HCT116 (cell line): ENCODE data around the gene ATP6V0D1. TPM values are rescaled to one million over a fixed set of nuclear protein-coding genes. Genes with fewer than 3 reads are reported as not detected.

Source experiments
- ATAC-seq: fragments of 200-7000 bp; cut with Tn5 transposase; 2 replicates; pipeline ENCODE4 v1.9.1; 2020; ENCODE audit warnings: mild to moderate bottlenecking, moderate library complexity
- BruUV-seq: library from RNA; stranded (reverse); fragments of 400-500 nt; replicated peaks from 2 replicates; lab custom pipeline; 2021; lab: Mats Ljungman, UMichigan
- CTCF ChIA-PET: fragments of 300-600 bp; sonication (Branson Sonifier 250); formaldehyde crosslinking; loops from one replicate; lab custom pipeline; 2021; ENCODE audit warnings: antibody characterized with exemption; lab: Charles Lee
- POLR2A ChIA-PET: fragments of 300-600, 350-600 bp; sonication (Branson Sonifier 250); formaldehyde crosslinking; loops from one replicate; lab custom pipeline; 2021; ENCODE audit warnings: antibody characterized with exemption; lab: Charles Lee
- RAD21 ChIA-PET, 2 experiments: fragments of 300-600 bp; sonication (Branson Sonifier 250); formaldehyde crosslinking; loops; one replicate each; lab custom pipeline; 2023; ENCODE audit warnings: low total read pairs in 2 of 2; ENCODE audit not compliant: uncharacterized antibody in 2 of 2, unreplicated experiment in 2 of 2, low non-redundant PET in 1 of 2; lab: Charles Lee
- DNase-seq: peaks from one replicate; pipeline ENCODE4 v3.0.0-alpha.2; 2010; ENCODE audit warnings: low read depth, low spot score
- H2AFZ ChIP-seq: fragments of 200-600 bp; shearing (Covaris generic), sonication (generic); 2 replicates; pipeline ENCODE4 v1.6.1; 2017; ENCODE audit warnings: low read depth, mixed run types, mixed read lengths, antibody characterized with exemption, low read length; ENCODE audit not compliant: poor library complexity, severe bottlenecking
- H3K27ac ChIP-seq: 2 replicates; pipeline ENCODE4 v1.5.1; 2012; ENCODE audit warnings: low read depth, low read length
- H3K27me3 ChIP-seq: fragments of 200-600 bp; sonication (generic); 2 replicates; pipeline ENCODE4 v1.6.1; 2016; ENCODE audit warnings: mixed run types, low read length, mixed read lengths; ENCODE audit not compliant: insufficient read depth
- H3K36me3 ChIP-seq, 2 experiments: fragments of 200-500 bp in 1 of 2; fragments of 200-600 bp in 1 of 2; sonication (Bioruptor generic) in 1 of 2; sonication (generic) in 1 of 2; 2 replicates each; pipeline versions ENCODE4 v1.5.1 to v1.6.1; 2014 to 2016; ENCODE audit warnings: low read length in 2 of 2, inconsistent platforms in 1 of 2, mixed read lengths in 1 of 2, mixed run types in 1 of 2; ENCODE audit not compliant: insufficient read depth in 2 of 2, control insufficient read depth in 1 of 2
- H3K4me1 ChIP-seq, 2 experiments: fragments of 200-600 bp in 1 of 2; sonication (generic) in 1 of 2; 2 replicates each; pipeline versions ENCODE4 v1.5.1 to v1.6.1; 2012 to 2017; ENCODE audit warnings: low read length in 2 of 2, inconsistent platforms in 1 of 2, mild to moderate bottlenecking in 1 of 2, mixed read lengths in 1 of 2, mixed run types in 1 of 2, moderate library complexity in 1 of 2; ENCODE audit not compliant: insufficient read depth in 2 of 2, control insufficient read depth in 1 of 2
- H3K4me2 ChIP-seq: fragments of 200-600 bp; sonication (generic); 2 replicates; pipeline ENCODE4 v1.6.1; 2017; ENCODE audit warnings: mixed run types, low read length, mixed read lengths
- H3K4me3 ChIP-seq, 2 experiments: fragments of 200-600 bp in 1 of 2; sonication (generic) in 1 of 2; replicated peaks in 1 of 2; 2 replicates each; pipeline ENCODE4 v1.5.1; 2011 to 2016; ENCODE audit warnings: low read length in 2 of 2, control low read depth in 1 of 2, low read depth in 1 of 2, mild to moderate bottlenecking in 1 of 2, mixed read lengths in 1 of 2, mixed run types in 1 of 2
- H3K79me2 ChIP-seq: fragments of 200-600 bp; sonication (generic); 2 replicates; pipeline ENCODE4 v1.6.1; 2017; ENCODE audit warnings: mild to moderate bottlenecking, mixed run types, low read length, moderate library complexity, mixed read lengths; ENCODE audit not compliant: insufficient read depth
- H3K9ac ChIP-seq: fragments of 200-600 bp; sonication (generic); 2 replicates; pipeline ENCODE4 v1.6.1; 2016; ENCODE audit warnings: low read length, mixed read lengths
- H3K9me2 ChIP-seq: fragments of 200-600 bp; sonication (generic), shearing (Covaris generic); 2 replicates; pipeline ENCODE4 v1.6.1; 2017; ENCODE audit warnings: mixed run types, mild to moderate bottlenecking, moderate library complexity; ENCODE audit not compliant: insufficient read depth
- H3K9me3 ChIP-seq, 2 experiments: fragments of 200-500 bp in 1 of 2; fragments of 200-600 bp in 1 of 2; sonication (Bioruptor generic) in 1 of 2; sonication (generic) in 1 of 2; 2 replicates each; pipeline ENCODE4 v1.6.1; 2014 to 2017; ENCODE audit warnings: low read length in 2 of 2, mixed read lengths in 2 of 2, inconsistent platforms in 1 of 2, low read depth in 1 of 2, mild to moderate bottlenecking in 1 of 2, mixed run types in 1 of 2, moderate library complexity in 1 of 2; ENCODE audit not compliant: control insufficient read depth in 1 of 2, insufficient read depth in 1 of 2
- H4K20me1 ChIP-seq: fragments of 200-600 bp; sonication (generic), shearing (Covaris generic); 2 replicates; pipeline ENCODE4 v1.6.1; 2017; ENCODE audit warnings: mixed run types, mild to moderate bottlenecking, moderate library complexity; ENCODE audit not compliant: insufficient read depth
- ATF3 ChIP-seq: IDR thresholded peaks from 2 replicates; pipeline ENCODE4 v1.6.1; 2012
- CBX3 ChIP-seq: IDR thresholded peaks from 2 replicates; pipeline ENCODE4 v1.6.1; 2012; ENCODE audit warnings: low read depth
- CEBPB ChIP-seq: IDR thresholded peaks from 2 replicates; pipeline ENCODE4 v1.6.1; 2012; ENCODE audit warnings: low read depth
- CTCF ChIP-seq, 3 experiments: fragments of 200-600 bp in 1 of 3; sonication (generic) in 1 of 3; IDR thresholded peaks in 2 of 3; conservative IDR thresholded peaks in 1 of 3; 2 replicates each; pipeline ENCODE4 v1.5.1; 2012 to 2017; ENCODE audit warnings: low read depth in 2 of 3, low read length in 2 of 3, antibody characterized with exemption in 1 of 3, borderline replicate concordance in 1 of 3, control low read depth in 1 of 3, mild to moderate bottlenecking in 1 of 3, mixed read lengths in 1 of 3, mixed run types in 1 of 3, moderate library complexity in 1 of 3; ENCODE audit not compliant: insufficient read depth in 1 of 3
- EZH2phosphoT487 ChIP-seq: fragments of 200-600 bp; IDR thresholded peaks from 2 replicates; pipeline ENCODE4 v1.6.1; 2018; ENCODE audit warnings: antibody characterized with exemption, borderline replicate concordance
- FOSL1 ChIP-seq: IDR thresholded peaks from 2 replicates; pipeline ENCODE4 v1.6.1; 2012; ENCODE audit warnings: low read depth
- JUND ChIP-seq: IDR thresholded peaks from 2 replicates; pipeline ENCODE4 v1.6.1; 2012
- POLR2AphosphoS5 ChIP-seq: IDR thresholded peaks from 2 replicates; pipeline ENCODE4 v1.6.1; 2011; ENCODE audit warnings: mild to moderate bottlenecking, low read depth, low read length, moderate library complexity
- SIN3A ChIP-seq: IDR thresholded peaks from 2 replicates; pipeline ENCODE4 v1.6.1; 2012; ENCODE audit warnings: low read depth
- SRF ChIP-seq: IDR thresholded peaks from 2 replicates; pipeline ENCODE4 v1.6.1; 2012; ENCODE audit warnings: low read depth
- YY1 ChIP-seq: IDR thresholded peaks from 2 replicates; pipeline ENCODE4 v1.6.1; 2011; ENCODE audit warnings: low read length, low read depth, moderate library complexity, mild to moderate bottlenecking; ENCODE audit not compliant: insufficient replicate concordance; ENCODE audit errors: extremely low read depth
- ZBTB33 ChIP-seq: IDR thresholded peaks from 2 replicates; pipeline ENCODE4 v1.6.1; 2011; ENCODE audit warnings: mild to moderate bottlenecking, low read length, moderate library complexity; ENCODE audit not compliant: insufficient replicate concordance; ENCODE audit errors: extremely low read depth
- ZFX ChIP-seq: fragments of 450-650 bp; IDR thresholded peaks from 2 replicates; pipeline ENCODE4 v1.6.1; 2017
- intact Hi-C: fragments of 100-400 bp; cut with micrococcal nuclease; formaldehyde crosslinking; loops from 2 replicates; pipeline ENCODE4 v1.10.0; 2022
- total RNA-seq: library from RNA; stranded (reverse); gene quantifications from one replicate; pipeline ENCODE4 v1.2.1, GENCODE V29; 2021; ENCODE audit not compliant: unreplicated experiment
- TF ChIP-seq, protein P1 (sequence below): IDR thresholded peaks from 2 replicates; pipeline ENCODE4 v1.6.1; 2012

ATP6V0D1 gene
- total RNA-seq, 1 experiment from 2014 or later, result 36.6 TPM

DNA sequence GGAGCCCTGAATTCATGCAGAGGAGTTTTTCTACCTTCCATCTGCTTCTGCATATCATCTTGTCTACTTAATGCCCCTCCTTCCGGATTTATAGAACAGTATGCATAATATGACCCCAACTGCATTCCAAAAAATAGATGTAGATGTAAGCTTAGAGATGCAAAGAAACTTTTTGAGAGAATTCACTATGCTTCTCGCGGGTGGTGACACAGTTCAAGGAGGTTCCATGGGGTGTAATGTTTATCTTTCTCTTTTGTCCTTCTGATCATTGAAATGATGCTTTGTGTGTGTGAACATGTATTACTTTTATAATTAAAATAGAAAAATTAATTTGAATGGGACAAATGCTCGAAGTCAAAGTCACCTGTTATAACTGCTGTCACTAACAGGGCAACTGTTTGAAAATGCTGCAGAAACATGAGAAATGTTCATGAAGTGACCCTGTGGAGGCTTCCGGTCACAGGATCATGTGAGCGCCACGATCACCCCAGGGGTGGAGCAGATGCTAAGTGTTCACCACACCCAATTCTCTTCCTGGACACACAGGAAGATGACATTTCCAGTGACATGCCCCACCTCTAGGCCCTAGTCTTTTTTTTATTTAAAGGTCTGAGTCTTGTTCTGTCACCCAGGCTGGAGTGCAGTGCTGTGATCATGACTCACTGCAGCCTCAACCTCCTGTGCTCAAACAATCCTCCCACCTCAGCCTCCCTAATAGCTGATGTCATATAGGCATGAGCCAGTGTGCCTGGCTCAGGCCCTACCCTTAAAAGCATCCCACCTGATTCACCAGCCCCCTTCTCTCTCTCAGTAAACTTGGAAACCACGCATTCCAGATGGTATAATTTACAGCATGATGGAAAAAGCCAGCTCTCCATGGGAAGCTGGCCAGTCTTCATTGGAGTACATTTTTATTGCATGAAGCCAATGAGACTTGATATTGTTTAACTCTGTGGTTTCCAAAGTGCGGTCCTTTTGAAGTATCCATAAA is 23.4 kb upstream of the ATP6V0D1 start:
- no TSS peak for BruUV-seq
- Histone ChIP-seq H3K9me2 (no peaks in the 10 kb centered on the region), H3K27ac (no peak overlapping the region), H3K4me3 (no peak overlapping the region), H3K27me3 (no peaks in the 10 kb centered on the region), H3K4me2 (peak overlapping the region; percentile 28; the same call in 1 of the 2 replicates), H2AFZ (no peak overlapping the region), H3K9me3 (no peaks in the 10 kb centered on the region), H3K36me3 (no peaks in the 10 kb centered on the region)
- ChIA-PET CTCF (interaction anchor here (1.3 to 1.4 kb wide), 2 partner anchors 10 to 17 kb away, joined by 4 to 5 read pairs; no protein-coding TSS in a partner anchor), RAD21 (no interaction called here)
- DNase-seq, result no peak
- TF ChIP-seq POLR2AphosphoS5 (no peak), FOSL1 (peak; percentile 15; the same call in 1 of the 2 replicates), JUND (no peak), CBX3 (peak; percentile 16; the same call in 1 of the 2 replicates)
- TF ChIP-seq, all 23 proteins: peak for 2
- intact Hi-C loops, result no loop called here
- Histone ChIP-seq H3K4me1 (peaks cover 5 to 18% of the 10 kb centered on the region in 2 experiments; a peak in 3 of 4 replicates), H3K79me2 (no peaks in the 10 kb centered on the region), H3K9ac (no peak overlapping the region), H4K20me1 (no peaks in the 10 kb centered on the region)
- POLR2A ChIA-PET, result no interaction called here
- peak; percentile 61 for ATAC-seq

DNA sequence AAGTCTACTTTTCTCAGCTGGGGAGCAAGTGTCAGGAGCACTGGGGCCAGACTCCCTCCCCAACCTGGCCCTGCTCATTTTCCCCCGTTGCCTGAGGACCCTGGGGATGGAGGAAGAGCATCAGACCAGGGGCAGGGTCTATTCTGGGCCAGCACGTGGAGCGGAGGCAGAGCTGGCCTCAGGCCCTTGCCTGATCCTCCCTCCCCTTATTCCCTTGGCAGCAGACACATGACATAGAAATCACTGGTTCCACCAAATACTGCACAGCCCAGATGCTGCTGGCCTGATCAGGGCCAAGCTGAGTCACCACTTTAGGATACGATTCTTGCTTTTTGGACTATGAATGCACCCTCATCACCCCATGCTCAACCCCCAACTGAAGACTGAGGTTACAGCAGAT is 18.1 kb upstream of the ATP6V0D1 start:
- CTCF ChIA-PET, result interaction anchor here (1.1 to 2.2 kb wide), 3 partner anchors 15 to 22 kb away, joined by 3 to 6 read pairs (median 4); partner anchors contain the start of gene ATP6V0D1
- H3K79me2 ChIP-seq, result no peaks in the 10 kb centered on the region
- no peaks in the 10 kb centered on the region for H3K9me2 ChIP-seq
- DNase-seq, result no peak
- no peak overlapping the region for H3K9ac ChIP-seq
- no peak overlapping the region for H3K4me3 ChIP-seq
- no peaks in the 10 kb centered on the region for H4K20me1 ChIP-seq
- no peaks in the 10 kb centered on the region for H3K36me3 ChIP-seq
- H3K27me3 ChIP-seq, result no peaks in the 10 kb centered on the region
- H3K27ac ChIP-seq, result no peak overlapping the region
- ATAC-seq, result no peak
- no TSS peak for BruUV-seq
- POLR2A ChIA-PET, result no interaction called here
- no peaks in the 10 kb centered on the region for H3K9me3 ChIP-seq
- H3K4me2 ChIP-seq, result no peak overlapping the region
- peaks cover 0 to 2% of the 10 kb centered on the region in 2 experiments; a peak in 1 of 4 replicates for H3K4me1 ChIP-seq
- H2AFZ ChIP-seq, result no peak overlapping the region
- intact Hi-C loops, result no loop called here
- RAD21 ChIA-PET, result no interaction called here
- TF ChIP-seq POLR2AphosphoS5 (no peak), ATF3 (no peak), EZH2phosphoT487 (no peak), YY1 (no peak), CEBPB (no peak), ZFX (no peak), CTCF (IDR thresholded peaks at IDR 0.05 in 2 of 3, conservative IDR thresholded peaks at IDR 0.05 in 1 of 3; ENCODE audit: borderline replicate concordance in 1 of 3, insufficient read depth in 1 of 3, low read depth in 2 of 3, low read length in 2 of 3) (no peak), SIN3A (no peak), SRF (no peak), ZBTB33 (no peak)
- TF ChIP-seq, protein P1, sequence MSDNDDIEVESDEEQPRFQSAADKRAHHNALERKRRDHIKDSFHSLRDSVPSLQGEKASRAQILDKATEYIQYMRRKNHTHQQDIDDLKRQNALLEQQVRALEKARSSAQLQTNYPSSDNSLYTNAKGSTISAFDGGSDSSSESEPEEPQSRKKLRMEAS, result no peak
